GM12878 (cell line): ENCODE results near the gene PKN3. TPM values are rescaled to one million over a fixed set of nuclear protein-coding genes. Genes with fewer than 3 reads are reported as not detected.

Source experiments
- BMI1 ChIP-seq: fragments of 450-650 bp; IDR thresholded peaks from 2 replicates; pipeline ENCODE4 v1.6.1; 2016; ENCODE audit warnings: mild to moderate bottlenecking, moderate library complexity, borderline replicate concordance
- FOXK2 ChIP-seq: fragments of 450-650 bp; IDR thresholded peaks from 2 replicates; pipeline ENCODE4 v1.6.1; 2017; ENCODE audit warnings: mild to moderate bottlenecking, moderate library complexity
- NFYA ChIP-seq: IDR thresholded peaks from 2 replicates; pipeline ENCODE4 v1.6.1; 2011; ENCODE audit warnings: low read depth, mild to moderate bottlenecking, low read length, improper control_type of control experiment, borderline replicate concordance
- ZBED1 ChIP-seq: IDR thresholded peaks from 2 replicates; pipeline ENCODE4 v1.6.1; 2016; ENCODE audit warnings: borderline replicate concordance
- ZNF207 ChIP-seq: fragments of 450-650 bp; IDR thresholded peaks from 2 replicates; pipeline ENCODE4 v1.6.1; 2014; ENCODE audit warnings: antibody characterized with exemption, mild to moderate bottlenecking, borderline replicate concordance
- polyA plus RNA-seq, 11 experiments: library from polyadenylated mRNA; depleted of rRNA in 4 of 11; unstranded in 6 of 11; stranded (reverse) in 5 of 11; fragments of >200 nt; fragmentation: Nextera tagmentation in 4 of 11; fragmentation: Illumina TruSeq in 1 of 11; extraction: Ambion mirVana in 4 of 11; extraction: Trizol in 1 of 11; gene quantifications; 1 replicate in 1 of 11; 2 replicates in 10 of 11; pipeline versions ENCODE4 v1.2.1 to v1.2.3, GENCODE V29; 2011 to 2016; ENCODE audit warnings: inconsistent platforms in 2 of 11, missing spikeins in 2 of 11, low read depth in 1 of 11
- total RNA-seq, 4 experiments: library from RNA; depleted of rRNA in 3 of 4; stranded (reverse); fragments of >200 nt in 3 of 4; fragmentation: Illumina TruSeq in 1 of 4; extraction: Trizol in 1 of 4; gene quantifications; 2 replicates each; pipeline versions ENCODE4 v1.2.1 to v1.2.3, GENCODE V29; 2013 to 2021
- TF ChIP-seq, protein P1 (sequence below): fragments of 450-650 bp; formaldehyde crosslinking; IDR thresholded peaks from 2 replicates; pipeline ENCODE4 v1.5.0; 2022; ENCODE audit warnings: mild to moderate bottlenecking, missing genetic modification characterization
- TF ChIP-seq, protein P2 (sequence below): fragments of 150-350 bp; IDR thresholded peaks from 2 replicates; pipeline ENCODE4 v1.6.1; 2016; ENCODE audit warnings: low read depth, low read length

Gene PKN3
- total and polyA plus RNA-seq, 10 of the 15 experiments (the other 5 are each of a cell fraction or from before 2014, with no cell fraction given), result 0.35 to 11.0 (median 3.3) TPM

DNA sequence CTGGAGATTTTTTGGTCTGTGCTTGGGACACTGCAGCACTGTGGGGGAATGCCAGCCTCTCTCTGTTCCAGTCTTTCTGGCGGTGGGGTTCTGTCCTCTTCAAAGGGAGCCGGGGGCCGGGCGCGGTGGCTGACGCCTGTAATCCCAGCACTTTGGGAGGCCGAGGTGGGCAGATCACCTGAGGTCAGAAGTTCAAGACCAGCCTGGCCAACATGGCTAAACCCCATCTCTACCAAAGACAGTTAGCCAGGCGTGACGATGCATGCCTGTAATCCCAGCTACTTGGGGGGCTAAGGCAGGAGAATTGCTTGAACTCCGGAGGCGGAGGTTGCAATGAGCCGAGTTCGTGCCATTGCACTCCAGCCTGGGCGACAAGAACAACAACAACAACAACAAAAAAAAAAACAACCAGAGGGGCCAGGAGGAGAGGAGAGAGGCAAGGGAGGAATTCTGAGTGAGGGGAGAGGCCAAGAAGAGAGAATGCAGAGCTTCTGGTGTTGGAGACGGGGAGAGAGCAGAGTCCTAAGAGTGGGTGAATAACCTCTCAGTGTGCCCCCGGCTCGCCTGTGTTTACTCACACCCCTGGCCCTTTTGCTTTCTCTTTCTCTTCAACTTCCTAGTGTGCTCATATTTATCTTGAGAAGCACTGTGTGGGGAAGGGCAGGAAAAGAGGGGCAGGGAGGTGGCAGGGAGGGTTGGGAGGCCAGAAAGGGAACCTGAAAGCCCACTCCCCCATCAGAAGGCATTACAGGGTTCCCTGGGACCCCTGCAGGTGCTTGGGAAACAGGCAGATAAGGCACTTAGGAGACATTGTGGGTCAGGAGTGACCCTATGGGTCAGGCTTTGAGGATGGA is 16.4 kb upstream of the PKN3 start (continued):
- TF ChIP-seq FOXK2 (peak; percentile 72), ZNF207 (no peak), ZBED1 (no peak), NFYA (no peak), BMI1 (no peak)
- TF ChIP-seq, protein P1, sequence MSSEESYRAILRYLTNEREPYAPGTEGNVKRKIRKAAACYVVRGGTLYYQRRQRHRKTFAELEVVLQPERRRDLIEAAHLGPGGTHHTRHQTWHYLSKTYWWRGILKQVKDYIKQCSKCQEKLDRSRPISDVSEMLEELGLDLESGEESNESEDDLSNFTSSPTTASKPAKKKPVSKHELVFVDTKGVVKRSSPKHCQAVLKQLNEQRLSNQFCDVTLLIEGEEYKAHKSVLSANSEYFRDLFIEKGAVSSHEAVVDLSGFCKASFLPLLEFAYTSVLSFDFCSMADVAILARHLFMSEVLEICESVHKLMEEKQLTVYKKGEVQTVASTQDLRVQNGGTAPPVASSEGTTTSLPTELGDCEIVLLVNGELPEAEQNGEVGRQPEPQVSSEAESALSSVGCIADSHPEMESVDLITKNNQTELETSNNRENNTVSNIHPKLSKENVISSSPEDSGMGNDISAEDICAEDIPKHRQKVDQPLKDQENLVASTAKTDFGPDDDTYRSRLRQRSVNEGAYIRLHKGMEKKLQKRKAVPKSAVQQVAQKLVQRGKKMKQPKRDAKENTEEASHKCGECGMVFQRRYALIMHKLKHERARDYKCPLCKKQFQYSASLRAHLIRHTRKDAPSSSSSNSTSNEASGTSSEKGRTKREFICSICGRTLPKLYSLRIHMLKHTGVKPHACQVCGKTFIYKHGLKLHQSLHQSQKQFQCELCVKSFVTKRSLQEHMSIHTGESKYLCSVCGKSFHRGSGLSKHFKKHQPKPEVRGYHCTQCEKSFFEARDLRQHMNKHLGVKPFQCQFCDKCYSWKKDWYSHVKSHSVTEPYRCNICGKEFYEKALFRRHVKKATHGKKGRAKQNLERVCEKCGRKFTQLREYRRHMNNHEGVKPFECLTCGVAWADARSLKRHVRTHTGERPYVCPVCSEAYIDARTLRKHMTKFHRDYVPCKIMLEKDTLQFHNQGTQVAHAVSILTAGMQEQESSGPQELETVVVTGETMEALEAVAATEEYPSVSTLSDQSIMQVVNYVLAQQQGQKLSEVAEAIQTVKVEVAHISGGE (CRISPR knock-in tag), result no peak
- TF ChIP-seq, protein P2, sequence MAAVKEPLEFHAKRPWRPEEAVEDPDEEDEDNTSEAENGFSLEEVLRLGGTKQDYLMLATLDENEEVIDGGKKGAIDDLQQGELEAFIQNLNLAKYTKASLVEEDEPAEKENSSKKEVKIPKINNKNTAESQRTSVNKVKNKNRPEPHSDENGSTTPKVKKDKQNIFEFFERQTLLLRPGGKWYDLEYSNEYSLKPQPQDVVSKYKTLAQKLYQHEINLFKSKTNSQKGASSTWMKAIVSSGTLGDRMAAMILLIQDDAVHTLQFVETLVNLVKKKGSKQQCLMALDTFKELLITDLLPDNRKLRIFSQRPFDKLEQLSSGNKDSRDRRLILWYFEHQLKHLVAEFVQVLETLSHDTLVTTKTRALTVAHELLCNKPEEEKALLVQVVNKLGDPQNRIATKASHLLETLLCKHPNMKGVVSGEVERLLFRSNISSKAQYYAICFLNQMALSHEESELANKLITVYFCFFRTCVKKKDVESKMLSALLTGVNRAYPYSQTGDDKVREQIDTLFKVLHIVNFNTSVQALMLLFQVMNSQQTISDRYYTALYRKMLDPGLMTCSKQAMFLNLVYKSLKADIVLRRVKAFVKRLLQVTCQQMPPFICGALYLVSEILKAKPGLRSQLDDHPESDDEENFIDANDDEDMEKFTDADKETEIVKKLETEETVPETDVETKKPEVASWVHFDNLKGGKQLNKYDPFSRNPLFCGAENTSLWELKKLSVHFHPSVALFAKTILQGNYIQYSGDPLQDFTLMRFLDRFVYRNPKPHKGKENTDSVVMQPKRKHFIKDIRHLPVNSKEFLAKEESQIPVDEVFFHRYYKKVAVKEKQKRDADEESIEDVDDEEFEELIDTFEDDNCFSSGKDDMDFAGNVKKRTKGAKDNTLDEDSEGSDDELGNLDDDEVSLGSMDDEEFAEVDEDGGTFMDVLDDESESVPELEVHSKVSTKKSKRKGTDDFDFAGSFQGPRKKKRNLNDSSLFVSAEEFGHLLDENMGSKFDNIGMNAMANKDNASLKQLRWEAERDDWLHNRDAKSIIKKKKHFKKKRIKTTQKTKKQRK, result no peak
